GM18867 (cell line): Measurements from ENCODE around the gene CHST11.
A peak's percentile ranks its signal among the peaks of the same experiment; 100 is the strongest.
"Not testable (repeated sequence)": the region's sequence is repeated elsewhere in the genome, so short reads cannot be mapped to it uniquely, and the experiment has no call there.

ENCODE experiments used
- ATAC-seq: cut with Tn5 transposase; IDR thresholded peaks from one replicate; pipeline ENCODE4 v1.9.1; 2021; ENCODE audit warnings: mild to moderate bottlenecking, moderate library complexity; ENCODE audit not compliant: unreplicated experiment

CHST11 gene

DNA sequence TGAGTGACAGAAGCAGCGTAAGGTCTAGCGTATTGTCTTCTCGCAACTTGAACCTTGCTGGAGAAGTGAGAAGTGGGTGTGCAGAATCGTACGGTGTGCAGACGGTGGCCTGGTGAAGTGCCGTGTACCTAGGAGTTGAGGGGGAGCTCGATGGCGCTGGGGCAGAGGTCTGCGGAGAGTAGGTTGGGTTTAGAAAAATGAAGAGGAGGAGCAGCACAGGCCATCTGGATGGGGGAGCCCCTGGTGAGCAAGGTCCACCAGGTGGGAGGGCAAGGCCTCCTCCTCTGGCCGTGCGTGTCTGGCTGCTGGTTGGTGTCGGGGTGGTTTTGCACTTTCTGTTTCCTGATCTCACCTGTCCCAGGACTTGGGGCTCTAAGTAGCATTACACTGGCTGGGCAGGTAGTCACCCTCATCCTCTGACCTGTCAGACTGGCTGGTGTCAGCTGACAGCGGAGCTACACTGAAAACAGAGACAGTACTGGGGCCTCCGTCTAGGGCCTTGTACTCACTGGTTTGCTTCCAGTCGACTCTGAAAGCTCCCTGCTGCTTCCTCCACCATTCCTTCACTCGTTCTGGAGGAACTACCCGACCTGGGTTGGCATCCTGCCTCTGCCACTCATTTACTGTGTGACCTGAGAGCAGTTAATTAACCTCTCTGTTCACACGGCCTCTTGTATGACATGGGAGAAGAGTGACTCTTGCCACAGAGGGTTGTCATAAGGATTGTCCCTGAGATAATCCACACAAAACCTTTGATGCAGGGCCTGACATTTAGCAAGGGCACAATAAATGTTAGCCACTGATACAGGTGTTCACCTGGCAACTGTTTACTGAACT is 273.1 kb downstream of the CHST11 start:
- no peak for ATAC-seq

DNA sequence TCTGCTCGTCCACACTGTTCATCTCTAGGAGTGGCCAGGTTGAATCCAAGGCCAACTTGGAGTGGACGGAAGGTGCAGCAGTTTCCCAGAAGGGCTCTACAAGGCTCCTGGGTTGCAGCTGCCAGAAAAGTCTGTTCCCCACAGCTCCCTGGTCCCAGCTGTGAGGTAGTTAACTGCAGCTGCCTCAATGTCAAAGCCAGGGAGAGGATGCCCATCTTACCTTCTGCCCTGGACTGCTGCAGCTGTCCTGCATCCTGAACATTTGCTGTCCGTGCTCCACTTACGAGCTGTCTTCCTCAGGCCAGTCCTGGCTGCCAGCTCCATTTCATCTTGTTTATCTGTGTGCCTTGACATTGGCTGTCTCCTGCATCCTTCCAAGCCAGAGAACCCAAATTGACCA is 274.0 kb downstream of the CHST11 start:
- ATAC-seq, result no peak

DNA sequence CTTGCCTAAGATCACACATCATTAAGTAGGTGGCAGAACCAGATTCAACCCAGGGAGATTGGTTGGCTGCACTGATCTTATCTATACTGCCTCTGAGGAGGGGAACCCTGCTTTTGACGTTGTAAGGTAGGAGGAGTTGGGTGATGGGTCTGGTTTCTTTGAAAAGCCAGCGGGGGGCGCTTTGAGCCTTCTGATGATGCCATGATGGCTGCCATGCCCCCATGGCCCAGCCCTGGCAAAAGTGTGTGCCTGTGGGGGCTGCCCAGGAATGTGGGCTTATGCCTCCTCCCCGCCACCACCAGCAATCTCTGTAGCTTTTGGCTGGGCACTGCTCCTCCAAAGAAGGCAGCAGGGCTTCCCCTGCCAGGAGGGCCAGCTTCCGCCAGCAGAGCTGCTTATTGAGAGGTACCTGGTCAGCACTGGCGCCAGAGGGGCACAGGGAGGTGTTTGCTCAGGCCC is 277.0 kb downstream of the CHST11 start:
- ATAC-seq, result no peak

DNA sequence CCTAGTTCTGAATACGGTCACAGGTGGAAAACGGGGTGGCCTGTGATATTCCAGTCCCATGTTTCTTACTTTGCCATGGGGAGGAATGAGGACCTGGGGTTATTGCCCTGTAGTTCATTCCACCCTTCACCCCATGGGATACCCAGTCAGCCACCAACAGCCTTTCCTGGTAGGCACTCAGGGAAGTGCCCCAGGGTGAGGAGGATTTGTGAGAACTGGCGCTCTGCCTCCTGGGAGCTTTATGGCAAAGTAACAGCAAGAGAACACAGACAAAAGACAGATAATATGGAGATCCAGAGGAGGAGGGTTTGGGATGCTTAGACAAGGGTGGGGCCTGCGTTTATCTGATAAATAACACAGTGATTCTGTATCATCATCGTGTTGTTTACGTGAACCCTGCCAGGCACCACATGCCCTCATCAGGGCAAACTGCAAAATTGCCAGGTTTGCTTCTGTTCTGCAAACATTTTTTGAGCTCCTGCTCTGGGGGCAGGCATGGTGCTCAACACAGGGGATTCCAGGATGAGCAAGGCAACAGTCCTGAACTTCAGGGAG is 277.9 kb downstream of the CHST11 start:
- ATAC-seq, result no peak

DNA sequence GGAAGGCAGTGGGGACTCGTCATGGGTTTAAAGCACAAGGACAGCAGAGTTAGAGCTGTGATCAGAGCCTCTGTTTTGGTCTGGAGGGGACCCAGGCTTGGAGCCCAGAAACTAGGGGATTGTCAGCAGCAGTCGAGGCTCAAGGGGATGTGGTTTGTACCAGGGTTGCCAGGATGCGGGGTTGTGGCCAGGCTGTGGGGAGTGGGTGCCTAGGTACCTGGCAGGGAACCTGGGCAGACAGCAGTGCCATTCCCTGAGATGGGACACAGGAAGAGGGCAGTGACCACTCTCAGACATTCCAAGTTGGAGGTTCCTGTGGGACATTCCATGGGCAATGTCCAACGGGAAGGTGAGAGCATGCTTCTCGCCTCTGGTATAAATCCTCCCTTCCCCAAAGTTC is 279.1 kb downstream of the CHST11 start:
- ATAC-seq, result no peak

DNA sequence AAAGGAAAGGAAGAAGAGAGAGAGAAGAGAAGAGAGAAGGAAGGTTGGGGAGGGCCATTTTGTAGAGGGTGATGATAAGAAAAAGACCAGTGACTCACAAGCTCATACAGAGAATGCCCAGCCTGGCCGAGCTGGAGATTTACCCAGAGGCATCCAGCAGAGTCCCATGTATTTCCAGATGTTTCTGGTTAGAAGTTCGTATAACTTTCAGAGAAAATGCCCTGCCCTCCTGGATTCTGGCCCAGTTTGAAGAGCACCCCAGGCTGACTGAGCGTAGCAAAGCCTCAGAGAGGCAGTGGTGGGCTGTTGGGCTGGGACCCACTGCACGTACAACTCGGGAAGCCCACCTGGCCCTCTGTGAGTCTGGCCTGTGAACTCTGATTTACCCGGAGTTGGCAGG is 279.6 kb downstream of the CHST11 start:
- no peak for ATAC-seq

DNA sequence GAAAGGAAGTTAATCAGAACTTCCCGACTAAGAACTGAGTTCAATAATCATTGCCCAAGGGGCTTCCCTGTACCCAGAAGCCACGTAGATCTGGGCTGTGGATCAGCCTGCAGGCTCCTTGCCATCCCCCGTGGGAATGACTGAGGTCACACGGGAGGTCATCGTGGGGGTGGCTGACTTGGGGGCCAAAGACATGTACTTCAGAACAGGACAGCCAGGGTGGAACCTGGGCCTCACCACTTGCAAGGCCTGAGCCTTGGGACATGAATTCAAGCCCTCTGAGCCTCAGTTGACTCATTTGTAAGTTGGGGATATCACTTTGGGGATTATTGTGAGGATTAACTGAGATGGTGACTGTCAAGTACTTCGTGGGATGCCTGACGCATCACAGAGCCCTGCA is 280.4 kb downstream of the CHST11 start:
- ATAC-seq, result no peak

DNA sequence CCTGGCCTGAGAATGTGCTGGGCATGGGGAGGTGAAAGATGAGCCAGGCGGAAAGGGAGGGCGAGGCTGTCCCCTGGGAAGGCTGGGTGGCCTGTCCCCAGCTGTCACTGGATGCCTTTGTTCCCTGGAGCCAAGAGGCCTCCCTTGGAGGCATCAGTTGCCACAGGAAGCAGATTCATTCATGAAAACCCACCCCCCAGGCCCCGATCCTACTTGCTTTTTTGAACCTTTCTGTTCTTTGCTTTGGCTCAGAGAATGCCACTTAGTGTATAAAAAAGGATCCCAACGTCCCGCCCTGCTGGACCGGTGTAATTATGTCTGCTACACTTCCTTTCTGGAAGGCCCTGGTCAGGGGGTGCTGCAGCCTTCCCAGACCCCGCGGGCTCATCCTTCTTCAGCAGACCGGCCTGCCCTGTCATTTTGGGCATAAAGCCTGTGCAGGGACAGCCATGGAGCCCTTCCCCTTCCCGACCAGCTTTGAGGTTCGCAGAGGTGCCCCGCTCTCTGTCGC is 281.1 kb downstream of the CHST11 start:
- no peak for ATAC-seq

DNA sequence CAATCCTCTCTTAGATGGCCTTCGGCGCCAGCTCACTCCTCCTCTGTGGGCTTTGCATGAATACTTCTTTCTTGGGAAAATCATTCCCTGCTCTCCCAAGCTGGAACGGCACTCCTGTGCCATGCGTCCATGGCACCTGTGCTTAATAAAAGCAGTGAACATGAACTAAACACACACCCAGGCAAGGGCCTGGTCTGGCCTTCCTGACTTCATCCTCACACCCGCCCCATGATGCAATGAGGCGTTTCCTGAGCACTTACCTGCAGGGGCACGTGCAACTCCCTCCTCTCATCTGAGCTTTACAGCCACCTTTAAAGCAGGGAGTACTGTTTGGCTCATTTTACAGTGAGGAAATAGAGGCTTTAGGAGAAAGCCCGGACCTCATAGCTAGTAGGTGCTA is 281.6 kb downstream of the CHST11 start:
- ATAC-seq, result no peak

DNA sequence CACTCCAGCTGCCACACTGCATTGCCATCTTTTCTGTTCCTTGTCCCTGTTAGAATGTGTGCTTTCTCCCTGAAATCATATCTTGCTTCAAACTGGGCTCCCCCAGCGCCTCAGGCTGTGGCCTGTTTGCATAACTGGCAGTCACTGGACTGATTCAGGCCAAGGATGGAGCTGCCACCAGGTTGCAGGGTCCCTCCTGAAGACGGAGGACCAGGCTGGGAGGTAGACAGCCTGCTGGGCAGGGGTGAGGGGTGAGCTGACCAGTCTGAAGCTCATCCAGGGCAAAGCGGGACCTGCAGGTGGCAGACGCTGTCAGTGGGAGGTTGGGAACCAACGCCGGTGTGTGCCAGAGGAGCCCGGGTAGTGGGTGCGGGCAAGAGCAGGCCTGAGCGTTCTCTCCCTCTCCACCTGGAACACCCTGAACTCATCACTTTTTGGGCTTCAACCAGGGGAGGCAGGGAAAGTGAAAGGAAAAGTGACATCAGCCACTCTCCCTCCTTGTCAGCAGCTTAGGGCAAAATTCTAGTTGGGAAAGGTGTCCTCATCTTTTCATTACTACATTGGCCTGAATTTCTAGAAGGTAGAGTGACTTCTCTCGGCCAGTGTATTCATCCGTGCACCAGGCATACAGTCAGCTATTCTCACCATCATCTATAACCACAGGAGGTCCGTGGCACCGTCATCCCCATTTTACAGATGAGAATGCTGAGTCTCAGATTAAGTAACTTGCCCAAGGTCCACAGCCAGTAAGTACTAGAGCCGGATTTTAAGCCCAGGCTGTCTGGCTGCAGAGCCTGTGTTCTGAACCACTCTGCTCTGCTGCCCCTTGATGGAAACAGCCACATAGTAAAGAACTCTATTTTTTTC is 282.3 kb downstream of the CHST11 start:
- no peak for ATAC-seq

DNA sequence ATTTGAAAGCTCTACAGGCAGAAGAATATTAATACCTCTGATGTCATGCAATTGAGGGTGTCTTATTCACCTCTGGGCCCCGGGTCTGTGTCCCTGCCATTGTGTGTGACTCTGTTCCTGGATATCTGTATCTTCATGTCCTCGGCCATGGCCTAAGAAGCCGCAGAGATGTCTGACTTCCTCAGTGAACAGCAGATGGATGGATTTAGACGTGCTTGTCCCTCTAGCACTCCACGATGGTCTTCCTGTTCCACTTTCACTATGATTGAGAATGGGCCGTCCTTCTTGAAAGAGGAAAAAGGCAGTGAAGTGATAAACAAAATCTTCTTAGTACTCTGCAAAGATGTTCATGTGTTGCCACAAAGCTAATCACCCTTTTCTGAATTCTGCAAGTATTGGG is 283.9 kb downstream of the CHST11 start:
- ATAC-seq, result peak; percentile 70

DNA sequence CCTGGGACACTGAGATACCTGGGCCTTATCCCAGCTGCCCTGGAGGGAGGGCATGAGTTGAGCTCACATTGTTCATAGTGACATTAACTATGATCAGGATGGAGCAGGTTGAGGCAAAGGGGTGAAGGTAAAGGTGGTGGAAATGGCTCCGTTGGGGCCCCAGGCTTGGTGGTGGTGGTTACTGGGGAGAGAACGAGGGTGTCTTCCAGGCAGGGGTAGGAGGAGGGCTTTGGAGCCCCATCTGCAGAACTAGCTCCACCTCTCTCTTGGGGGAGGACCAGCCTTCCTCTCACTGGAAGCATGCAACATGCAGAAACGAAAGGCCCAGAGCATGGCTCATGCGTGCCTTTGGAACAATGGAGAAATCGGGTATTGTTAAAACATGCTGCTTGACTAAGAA is 284.3 kb downstream of the CHST11 start:
- peak; percentile 17 for ATAC-seq

DNA sequence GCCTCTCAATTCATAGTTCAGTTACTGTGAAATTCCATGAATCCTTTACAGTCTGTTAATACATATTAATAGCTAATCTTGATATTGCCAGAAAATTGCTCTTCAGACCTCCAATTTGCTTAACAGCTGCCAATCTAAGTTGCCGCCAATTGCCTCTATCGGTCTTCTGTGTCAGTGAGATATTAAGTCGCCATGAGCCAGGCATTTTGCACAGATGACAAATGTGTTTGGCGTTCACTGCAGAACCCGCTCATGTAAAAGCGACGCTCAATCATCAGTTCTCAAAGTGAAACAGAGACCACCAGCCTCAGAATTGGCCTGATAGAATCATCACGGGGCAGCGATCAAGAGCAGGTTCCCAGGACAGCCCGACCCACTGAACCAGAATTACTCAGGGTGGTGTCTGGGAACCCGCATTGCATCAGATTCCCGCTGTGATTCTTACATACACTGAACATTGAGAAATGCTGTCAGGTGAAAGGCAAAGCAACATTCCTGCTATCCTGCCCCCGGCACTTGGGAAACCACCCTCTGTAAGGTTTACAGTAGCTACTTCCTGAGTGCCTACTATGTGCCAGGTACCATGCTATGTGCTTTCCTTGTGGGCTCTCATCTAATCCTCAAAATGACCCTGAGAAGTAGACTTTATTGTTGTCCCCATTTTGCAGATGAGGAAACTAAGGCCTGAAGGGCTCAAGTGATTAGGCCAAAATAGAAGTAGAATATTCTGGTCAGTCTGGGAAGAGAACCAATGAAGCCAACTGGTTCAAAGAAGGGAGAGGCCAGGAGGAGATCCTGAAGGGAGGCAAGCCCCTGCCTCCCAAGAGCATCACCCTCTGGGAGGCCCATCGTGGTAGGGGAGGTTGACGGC is 285.0 kb downstream of the CHST11 start:
- ATAC-seq, result no peak

DNA sequence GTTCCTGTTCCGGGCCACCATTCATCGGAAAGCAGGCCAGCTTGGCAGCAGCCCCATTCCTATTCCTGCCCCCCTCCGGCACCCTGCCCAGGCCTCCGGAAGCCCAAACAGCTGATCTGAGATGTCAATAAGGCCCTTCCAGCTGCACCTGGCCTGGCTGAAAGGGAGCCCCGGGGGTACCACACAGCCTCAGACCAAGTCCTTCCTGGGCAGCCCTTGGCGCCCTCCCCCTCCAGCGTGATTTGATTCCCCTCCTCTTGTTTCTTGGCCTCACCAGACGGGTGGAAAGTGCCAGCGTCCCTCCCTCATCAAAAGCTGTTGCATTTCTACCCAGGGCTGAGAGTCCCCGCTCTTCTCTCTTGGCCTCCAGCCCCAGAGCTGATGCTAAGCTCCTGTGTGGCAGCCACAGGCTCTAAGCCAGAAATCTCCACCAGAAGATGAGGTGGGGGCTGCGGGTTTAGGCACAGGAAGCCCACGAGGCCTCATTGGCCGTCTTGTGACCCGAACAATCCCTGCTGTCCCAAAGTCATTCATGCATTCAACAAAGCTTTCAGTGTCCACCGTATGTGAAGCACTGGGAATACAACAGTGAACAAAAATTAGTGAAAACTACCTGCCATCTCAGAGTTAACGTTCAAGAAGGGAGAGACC is 285.9 kb downstream of the CHST11 start:
- ATAC-seq, result no peak

DNA sequence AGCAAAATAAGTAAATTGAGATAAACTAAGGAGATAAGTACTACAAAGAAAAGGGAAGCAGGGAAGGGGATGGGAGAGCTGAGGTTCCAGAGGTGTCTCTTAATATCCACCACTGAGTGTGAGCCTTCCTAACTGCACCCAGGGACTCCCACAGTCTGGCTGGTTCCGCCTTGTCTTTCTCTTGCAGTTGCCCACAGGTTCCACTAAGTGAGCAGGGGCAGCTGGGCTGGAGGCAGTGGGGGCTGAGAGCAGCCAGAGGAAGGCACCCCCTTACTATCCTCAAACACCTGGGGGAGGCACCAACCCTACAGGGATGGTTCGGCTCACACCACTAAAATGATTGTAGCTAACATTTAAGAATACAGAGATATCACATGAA is 286.4 kb downstream of the CHST11 start:
- ATAC-seq, result no peak

DNA sequence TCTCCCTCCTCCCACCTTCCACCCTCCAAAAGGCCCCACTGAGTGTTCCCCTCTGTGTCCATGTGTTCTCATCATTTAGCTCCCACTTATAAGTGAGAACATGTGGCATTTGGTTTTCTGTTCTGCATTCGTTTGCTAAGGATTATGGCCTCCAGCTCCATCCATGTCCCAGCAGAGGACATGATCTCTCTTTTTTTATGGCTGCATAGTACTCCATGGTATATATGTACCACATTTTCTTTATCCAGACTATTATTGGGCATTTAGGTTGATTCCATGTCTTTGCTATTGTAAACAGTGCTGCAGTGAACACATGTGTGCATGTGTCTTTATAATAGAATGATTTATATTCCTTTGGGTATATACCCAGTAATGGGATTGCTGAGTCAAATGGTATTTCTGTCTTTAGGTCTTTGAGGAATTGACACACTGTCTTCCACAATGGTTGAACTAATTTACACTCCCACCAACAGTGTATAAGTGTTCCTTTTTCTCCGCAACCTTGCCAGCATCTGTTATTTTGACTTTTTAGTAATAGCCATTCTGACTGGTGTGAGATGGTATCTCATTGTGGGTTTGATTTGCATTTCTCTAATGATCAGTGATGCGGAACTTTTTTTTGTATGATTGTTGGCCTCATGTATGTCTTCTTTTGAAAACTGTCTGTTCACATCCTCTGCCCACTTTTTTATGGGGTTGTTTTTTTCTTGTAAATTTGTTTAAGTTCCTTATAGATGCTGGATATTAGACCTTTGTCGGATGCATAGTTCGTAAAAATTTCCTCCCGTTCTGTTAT is 287.2 kb downstream of the CHST11 start:
- ATAC-seq, result not testable (repeated sequence)

DNA sequence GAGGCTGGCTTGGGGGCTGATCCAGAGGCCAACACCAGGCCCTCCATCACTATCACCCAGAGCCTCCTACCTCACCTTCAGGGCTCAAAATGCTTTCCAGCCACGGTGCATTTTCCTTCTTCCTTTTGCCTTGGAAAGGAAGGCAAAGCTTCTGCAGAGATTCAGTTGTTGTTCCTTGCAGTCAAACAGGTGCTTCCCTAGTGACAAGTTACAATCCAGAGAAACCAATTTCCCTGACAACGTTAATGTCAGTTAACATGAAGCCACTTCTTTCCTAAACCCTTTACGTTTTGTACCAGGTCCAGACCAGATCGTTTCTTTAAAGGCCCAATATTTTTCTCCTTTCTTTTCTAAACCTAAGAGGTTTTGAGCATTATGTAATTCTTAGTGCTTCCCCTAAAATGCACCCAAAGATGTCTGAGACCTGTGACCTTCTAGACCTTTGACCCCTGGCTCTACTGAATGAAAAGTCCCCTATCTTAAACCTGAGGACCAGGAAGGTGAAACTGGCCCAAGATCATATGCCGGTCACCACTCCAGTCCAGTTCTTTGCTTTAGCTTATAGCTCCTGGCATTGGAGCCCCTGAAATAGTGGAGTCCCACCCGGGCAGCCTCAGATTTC is 289.8 kb downstream of the CHST11 start:
- no peak for ATAC-seq

DNA sequence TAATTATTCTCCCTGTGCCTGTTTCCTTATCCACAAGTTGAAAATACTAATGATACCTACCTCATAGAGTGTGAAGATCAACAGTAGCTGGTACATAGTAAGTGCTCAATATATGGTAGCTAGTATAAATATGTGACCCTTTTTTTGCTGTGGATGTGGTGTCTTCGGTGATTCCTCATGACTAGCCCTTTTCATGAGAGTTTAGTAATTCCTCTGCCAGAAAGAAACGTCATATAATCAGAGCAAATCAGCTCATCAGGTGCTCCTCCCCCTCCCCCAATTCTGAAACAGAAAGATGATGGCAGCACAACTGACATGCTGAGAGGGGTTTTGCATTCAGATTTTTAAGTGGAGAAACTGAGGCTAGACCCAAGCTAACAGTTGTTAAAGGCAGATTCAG is 290.6 kb downstream of the CHST11 start:
- no peak for ATAC-seq

DNA sequence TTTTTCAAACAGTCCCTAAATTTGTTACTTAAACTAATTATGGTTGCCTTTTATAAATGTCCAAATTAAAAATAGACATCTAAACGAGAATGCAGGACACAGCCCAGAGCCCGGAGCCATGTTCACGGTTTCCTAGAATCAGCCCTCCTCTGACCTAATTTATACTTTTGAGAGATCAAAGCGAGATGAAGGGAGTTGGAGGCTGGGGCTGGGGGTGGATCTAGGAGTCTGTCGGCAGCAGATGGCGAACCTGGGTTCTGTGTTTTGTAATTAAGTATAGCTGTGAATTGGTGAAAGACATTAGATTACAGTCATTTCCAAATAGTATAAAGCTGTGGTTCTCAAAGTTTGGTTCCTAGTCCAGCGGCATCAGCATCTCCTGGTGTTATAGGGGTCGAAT is 291.2 kb downstream of the CHST11 start:
- no peak for ATAC-seq
